GM18868 (cell line): ENCODE data around the gene TSTD2.

ENCODE experiments used
- ATAC-seq: cut with Tn5 transposase; IDR thresholded peaks from one replicate; pipeline ENCODE4 v1.9.1; 2021; ENCODE audit warnings: mild to moderate bottlenecking, moderate library complexity; ENCODE audit not compliant: unreplicated experiment

The TSTD2 gene

DNA sequence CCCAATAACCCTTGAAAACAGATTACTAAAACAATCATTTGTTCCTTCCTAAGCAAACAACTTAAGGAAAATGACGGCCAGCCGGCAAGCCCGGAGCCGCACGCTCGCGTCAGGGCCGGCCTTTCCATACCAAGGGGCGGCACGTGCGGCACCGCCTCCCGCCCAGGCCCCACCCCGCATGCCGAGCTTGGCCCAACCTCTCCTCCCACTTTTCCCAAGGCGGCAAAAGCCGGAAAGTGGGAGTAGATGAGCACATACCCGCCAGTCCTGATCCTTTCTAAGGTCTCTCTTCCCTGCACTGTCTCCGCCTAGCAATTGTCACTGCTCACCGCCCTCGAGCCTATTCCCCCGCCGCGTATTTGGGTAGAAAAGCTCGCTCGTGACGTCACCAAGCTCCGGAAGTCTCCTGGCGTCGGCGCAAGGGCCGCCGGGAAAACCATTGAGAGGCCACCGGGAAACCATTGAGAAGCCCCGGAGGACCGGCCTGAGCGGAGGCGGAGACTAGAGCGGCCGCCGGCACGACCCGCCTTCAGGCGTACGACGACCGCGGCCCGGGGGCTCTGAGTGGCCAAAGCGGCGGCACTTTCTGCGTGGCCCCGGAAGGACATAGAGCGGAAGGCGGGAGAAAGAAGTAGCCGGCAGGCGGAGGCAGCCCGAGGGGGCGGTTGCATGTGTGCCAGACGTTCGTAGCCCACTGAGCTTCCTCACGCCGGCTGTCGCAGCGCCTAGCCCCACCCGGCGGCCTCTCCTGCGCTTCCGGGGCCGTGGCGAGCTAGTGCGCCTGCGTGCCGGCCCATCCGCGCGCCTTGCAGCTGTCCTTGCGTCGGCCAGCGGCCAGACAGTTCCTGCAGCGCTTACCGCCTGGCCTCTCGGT lies at the start of gene TSTD2, which contains the start of gene NCBP1:
TSS of gene TSTD2 (minus strand) at position 384 of the 874 bp plus-strand sequence. CDS start 5,806 bp downstream, outside the sequence.
TSS of gene NCBP1 (plus strand) at position 837 of the 874 bp plus-strand sequence. CDS start 61 bp downstream, outside the sequence.
- peak; percentile 87 for ATAC-seq

DNA sequence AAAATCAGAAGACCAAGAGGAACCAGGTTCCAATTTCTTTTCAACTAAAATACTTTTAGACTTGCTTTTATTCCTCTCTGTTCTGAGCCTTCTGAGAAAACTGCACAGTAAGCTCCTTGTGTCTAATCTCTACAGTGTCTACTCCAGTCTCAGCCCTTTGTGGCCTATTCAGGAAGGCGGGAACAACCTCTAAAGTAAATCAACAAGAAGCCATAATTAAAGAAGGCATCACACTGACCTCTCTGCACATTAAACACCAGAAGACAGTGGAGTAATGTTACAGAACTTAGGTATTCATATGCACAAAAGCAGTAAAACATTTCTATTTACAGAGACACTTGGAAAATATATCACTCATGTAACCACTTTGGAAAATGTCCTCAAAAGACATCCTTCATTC lies 49.1 kb upstream of the TSTD2 start:
- no peak for ATAC-seq

DNA sequence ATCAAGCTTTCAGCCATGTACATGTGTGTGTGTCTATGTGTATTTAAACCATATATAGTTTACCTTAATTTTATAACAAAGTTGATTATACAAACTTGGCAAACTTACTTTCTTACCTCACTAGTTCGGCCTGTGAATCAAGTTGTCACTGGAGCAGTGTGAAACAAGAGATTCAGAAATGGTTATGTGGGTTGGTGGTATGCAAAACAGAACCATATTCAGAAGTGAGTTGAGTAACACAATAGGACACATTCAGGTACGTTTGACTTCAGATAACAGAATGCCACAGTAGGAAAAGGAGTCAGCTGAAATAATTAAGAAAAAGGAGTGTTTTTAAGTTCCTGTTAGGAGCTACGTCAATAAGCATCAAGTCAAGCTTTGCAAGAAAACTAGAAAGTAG lies 42.5 kb upstream of the TSTD2 start:
- no peak for ATAC-seq

DNA sequence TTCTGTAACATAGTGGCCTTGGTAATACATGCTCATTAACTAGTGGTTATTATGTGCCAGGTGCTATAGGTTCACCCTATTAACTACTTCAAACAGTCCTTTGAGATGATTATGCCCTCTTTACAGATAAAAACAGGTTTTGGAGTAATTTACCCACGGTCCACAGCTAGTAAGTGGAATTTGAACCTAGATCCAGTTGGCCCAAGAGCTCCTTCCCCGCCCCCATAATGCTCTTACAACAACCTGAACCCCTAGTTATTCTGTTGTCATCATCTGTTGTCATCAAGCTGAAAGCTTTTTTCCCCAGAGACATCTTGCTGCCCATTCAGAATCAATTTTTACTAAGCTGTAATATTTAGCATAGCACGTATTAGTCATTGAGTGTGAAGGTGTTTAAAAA lies 40.8 kb upstream of the TSTD2 start:
- ATAC-seq = no peak

DNA sequence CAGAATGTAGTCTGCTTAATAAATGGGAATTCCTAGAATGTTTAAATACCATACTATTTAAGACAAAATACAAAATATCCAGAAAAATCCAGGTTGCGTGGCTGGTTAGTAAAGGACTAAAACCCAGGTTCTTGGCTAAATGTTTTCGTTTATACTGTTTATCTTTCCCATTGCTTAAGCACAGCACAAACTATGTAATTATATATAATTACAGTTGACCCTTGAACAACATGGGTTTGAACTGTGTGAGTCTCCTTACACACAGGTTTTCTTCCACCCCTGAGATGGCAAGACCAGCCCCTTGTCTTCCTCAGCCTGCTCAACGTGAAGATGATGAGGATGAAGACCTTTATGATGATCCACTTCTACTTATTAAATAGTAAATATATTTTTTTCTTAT lies 39.2 kb upstream of the TSTD2 start:
- no peak for ATAC-seq

DNA sequence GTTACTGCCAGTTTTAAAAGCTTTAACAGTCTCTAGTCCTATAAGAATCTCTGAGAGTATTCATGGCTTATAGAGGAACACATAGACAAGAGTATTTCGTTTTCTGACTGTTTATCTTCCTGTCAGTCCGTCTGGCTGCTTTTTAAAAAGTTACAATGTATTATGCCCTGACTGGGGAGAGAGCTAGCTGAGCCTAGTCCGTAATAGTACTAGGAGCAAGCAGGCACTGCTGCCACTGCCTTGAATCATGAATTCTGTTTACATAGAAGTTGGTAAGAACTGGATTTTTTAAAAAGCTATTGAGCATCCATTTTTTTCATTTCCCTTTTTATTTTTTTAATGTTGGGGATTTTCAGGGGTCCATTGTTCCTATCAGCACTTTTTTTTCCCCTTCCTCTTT lies 37.4 kb upstream of the TSTD2 start:
- no peak for ATAC-seq

DNA sequence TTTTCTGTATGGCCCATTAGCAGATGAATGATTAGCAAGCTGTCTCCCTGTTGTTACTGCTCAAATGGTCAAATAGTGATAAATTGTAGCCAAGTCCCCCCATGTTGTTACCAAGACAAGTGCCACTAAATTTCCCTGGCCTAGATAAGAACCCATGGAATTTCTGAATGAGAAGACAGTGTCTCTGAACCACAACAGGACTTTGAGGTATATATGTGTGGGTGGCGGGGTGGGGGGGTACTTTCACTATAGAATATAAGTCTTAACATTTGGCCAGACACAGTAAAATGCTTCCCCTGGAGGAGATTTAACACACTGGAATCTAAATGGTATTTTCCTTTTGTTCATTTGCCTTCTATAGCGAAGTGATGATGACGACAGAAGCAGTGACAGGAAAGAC lies 35.3 kb upstream of the TSTD2 start:
- no peak for ATAC-seq

DNA sequence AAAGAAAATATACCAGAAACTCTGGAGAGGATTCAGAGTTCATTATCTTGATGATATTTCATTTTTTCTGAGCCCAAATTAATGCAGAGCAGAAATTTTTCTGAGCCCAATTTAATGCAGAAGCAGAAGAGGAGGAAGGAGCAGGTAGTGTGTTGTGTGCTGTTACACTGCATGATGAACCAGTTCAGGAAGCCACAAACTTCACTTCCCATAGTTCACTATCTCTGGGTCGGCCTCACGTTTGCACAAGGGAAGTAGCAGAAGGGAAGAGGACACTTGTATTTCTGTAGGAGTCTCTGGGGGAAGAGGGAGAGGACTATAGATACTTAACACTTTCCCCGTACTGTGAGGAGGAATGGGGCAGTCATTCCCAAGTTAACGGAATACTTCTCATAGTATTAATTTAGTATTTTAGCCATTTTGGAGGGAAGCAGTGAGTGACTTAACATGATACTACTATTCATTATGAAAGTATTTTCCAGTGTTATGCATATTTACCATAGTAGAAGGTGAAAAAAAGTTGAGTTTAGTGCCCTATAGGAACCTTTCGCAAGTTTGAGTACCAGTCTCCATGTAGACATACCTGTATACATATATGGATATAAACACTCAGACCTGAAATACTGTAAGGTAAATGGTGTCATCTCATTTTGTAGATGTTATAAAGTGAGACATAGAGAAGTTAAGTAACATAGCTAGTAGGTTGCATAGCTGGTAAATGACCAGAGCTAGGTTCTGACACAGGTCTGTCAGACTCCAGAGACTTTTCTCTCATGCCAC lies 33.9 kb upstream of the TSTD2 start:
- no peak for ATAC-seq

DNA sequence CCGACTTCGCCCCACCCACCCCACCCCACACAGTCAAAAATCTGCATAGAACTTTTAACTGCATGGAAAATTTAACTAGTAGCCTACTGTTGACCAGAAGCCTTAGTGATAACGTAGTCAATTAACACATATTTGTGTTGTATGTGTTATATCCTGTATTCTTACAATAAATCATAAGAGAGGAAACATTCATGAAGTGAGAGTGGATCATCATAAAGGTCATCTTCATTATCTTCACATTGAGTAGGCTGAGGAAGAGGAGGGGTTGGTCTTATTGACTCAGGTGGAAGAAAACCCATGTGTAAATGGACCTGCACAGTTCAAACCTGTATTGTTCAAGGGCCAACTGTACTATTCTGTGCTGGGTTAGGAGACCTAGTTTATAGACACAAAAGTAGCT lies 32.6 kb upstream of the TSTD2 start:
- no peak for ATAC-seq

DNA sequence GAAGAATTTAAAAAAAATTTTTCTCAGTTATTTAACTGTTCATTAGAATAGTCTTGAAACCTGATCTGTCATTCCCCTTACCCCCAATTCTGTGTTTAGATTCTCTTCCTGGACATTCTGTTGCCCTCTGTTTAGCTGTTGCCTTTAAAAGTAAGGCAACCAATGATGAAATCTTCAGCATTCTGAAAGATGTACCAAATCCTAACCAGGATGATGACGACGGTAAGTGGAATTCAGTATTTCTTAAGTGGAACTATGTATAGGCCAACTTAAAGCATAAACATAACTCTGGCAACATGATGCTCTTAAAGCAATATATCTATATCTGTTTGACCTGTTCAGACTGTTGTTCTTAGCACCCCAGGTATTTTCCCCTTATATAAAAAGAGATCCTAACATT lies 27.7 kb upstream of the TSTD2 start:
- no peak for ATAC-seq

DNA sequence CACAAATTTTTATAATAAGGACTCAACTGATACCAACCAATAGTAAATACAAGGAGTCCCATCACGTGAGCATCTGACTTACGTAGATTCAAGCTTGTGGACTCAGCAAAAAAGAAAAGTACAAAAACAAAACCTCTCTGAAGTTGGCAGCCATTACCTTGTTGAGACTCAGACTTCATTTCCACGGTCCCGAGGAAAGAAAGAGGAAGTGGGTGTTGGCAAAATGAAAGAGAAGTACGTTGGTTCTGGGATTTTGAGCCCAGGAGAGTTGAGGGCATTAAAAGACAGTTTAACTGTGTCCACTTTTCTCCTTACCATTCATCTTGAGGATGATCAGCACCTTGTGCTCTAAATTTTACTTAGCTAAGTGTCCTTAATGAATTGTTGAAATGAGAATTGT lies 27.2 kb upstream of the TSTD2 start:
- ATAC-seq = no peak

DNA sequence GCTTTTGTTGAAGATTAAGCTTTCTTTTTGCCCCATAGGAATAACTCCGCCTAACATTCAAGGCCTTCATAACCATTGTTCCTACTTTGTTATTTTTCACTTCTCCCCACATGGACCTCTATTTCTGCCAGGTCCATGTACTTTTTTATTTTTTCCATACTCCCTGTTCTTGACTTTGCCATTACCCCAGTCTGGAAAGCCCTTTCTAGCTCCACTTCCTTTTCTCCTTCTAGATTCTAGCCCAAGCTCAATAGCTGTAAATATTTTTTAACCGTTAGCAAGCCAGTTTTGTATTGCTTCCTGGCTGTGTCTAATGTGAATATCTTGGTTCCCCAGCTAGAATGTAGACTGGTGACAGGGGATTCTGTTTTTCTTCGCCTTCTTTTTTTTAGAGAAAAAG lies 26.6 kb upstream of the TSTD2 start:
- no peak for ATAC-seq

DNA sequence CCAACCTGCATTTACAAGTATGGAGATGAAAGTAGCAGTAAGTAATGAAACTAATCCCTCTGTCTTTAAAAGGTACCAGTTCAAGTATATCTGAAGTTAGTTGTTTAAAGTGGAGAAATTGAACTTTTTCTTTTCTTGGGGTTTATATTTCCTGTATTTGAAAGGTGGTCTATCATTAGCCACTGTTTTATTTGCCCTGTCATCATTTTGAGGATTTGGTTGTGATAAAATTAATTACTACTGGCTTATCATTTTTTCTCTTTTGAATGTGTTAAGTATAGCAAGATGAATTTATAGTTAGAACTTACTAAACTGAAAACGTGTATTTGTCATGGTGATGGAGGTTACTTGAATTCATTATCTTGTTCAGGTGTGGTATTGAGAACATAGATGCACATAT lies 25.5 kb upstream of the TSTD2 start:
- no peak for ATAC-seq

DNA sequence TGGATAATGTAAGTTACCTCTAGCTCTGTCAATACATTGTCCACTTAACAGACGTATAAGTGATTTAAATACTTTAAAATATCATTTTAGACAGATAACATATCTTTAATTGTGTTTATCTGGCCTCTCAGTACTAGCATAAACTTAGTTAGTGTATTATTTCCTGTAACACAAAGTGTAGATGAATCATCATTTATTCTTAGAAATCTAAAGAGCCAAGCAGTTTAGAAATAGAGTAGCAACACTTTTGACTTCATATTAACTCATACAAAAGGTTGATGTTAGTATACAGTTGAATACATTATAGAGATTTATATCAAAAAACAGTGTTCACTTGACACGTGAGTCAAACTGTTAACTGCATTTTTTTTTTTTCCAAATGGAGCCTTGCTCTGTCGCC lies 18.5 kb upstream of the TSTD2 start:
- ATAC-seq = no peak

DNA sequence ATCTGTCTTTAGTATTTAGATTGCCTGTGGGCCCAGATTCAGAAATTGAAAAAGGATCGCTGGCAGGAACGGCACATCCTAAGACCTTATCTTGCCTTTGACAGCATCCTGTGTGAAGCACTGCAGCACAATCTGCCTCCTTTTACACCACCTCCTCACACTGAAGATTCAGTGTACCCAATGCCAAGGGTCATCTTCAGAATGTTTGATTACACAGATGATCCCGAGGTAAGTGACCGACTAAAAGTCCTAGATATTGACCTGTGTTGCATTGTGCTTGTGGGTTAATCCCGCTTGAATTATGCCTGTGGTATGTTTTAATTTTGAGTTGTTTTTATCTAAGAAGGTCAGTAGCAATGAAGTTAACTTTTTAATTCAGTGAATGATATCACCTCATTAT lies 14.8 kb upstream of the TSTD2 start:
- ATAC-seq = no peak

DNA sequence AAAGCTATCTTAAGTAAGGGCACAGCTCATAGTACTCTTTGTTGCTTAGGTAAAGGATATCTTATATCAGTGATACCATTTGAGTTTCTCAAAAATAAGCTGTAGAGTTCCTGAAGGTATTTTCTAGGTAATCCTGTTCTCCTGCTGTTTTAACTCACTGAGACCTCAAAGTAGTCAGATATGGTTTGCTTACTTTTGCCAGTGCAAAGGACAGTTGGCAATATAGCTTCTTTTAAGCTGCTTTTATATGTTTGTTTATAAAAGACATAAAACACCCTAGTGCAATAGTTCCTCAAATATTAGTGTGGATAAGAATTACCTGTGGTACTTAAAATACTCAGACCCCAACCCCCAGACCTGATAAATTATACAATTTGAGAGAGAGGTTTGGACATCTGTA lies 12.6 kb upstream of the TSTD2 start:
- ATAC-seq = no peak

DNA sequence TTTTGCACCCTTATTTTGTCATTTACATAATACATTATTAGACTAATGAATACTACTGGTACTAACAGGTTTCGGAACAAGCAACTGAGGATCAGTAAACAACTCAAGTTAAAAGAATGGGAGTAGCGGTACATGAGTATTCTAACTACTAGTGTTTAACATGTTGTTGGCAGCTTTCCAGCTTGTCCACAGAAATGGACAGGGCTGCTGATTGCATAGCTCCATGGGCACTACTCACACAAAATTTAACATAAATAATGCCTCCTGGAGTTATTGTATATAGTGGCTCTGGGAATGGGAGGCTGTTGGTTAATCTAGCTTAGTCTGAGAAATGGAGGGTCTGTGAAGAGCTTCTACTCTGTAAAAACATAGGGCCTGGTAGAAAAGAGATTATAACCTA lies 7.2 kb upstream of the TSTD2 start:
- ATAC-seq = no peak

DNA sequence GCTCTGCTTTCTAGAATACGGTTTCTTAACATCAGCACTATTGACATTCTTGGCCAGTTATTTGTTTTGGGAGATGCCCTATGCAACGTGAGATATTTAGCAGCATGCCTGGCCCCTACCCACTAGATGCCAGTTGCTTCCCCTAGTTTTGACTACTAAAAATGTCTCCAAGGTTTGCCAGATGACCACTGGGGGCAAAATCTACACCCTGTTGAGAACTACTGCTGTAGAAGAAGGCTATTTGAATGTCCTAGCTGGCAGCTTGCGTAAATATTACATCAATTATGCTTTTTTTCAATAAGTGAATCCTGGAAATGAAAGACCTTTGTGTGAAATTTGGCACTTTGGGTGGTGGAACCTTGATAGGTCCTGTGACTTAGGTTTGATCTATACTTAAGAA lies 5.5 kb upstream of the TSTD2 start:
- no peak for ATAC-seq

DNA sequence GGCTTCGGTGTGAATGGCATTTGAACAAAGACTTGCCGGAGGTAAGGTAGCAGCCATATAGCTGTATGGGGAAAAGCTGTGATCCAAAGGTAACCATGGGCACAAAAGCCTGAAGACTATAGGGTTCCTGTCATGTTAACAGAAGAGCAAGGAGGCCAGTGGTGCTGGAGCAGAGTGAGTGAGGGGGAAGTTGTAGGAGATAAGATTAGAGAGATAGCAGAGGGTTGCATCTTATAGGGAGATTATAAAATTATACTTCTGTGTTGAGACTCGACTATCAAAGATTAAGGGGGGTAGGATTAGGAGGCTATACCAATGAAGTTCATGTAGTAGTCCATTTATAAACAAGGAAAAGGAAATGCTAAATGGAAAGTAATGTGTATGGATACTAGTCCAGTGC lies 3.7 kb upstream of the TSTD2 start:
- no peak for ATAC-seq

DNA sequence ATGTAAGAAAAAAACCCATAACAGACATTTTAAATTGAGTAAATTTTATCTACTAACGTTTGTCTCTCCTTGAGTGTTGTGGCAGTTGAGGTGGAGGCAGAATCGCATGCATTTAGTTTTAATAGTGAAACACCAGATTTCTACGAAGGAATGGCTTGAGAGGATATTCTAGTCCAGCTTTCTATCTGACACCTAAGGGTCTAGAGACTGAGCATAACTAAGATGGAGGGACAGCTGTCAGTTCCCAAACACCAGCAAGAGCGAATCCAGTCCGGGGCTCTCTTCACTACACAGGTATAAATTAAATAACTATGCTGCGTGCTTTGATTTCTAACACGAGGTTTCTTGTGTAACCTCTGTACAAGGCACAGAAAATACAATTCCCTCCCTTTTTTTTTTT lies 1.9 kb upstream of the TSTD2 start:
- no peak for ATAC-seq

DNA sequence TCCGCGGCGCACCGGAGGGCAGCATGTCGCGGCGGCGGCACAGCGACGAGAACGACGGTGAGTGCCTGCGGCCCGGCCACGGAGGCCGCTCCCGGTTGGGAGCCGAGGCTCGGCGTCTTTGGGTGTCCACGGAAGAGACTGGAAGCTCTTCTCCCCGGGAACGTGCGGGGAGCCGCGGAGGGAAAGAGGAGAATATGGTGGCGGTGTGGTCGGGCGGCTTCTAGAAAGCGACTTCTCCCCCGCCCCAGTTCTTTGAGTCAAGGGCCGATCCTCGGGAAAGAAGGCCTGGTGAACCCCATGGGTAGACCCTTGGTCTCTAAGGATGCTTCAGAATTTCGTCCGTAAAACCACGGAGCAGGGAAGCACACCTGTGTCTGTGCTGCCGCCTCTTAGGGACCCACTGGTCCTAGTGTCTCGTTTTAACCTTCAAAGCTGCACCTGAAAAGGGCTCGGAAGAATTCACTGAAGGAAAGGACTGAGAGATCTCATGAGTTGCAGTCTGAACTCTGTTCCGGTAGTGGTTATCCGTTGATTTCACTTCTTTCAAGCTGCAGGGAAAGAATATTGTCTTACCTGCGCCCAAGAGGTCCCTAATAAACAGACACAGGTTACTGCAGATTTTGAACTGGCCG lies 807 bp upstream of the TSTD2 start:
- no peak for ATAC-seq
